Caco-2 (cell line): ENCODE results near the gene TFPI. TPM values are rescaled to one million over a fixed set of nuclear protein-coding genes. Genes with fewer than 3 reads are reported as not detected.

ENCODE experiments used
- Bru-seq: library from RNA; stranded (reverse); fragments of 400-500 nt; gene quantifications from one replicate; lab custom pipeline; 2021; lab: Mats Ljungman, UMichigan
- BruChase-seq, 2 experiments: library from RNA; stranded (reverse); fragments of 400-500 nt; gene quantifications; one replicate each; lab custom pipeline; 2021; lab: Mats Ljungman, UMichigan
- BruUV-seq: library from RNA; stranded (reverse); fragments of 400-500 nt; replicated peaks from 2 replicates; lab custom pipeline; 2021; lab: Mats Ljungman, UMichigan
- CTCF ChIA-PET: fragments of 300-600 bp; sonication (Branson Sonifier 250); formaldehyde crosslinking; loops from one replicate; lab custom pipeline; 2022; ENCODE audit warnings: antibody characterized with exemption; lab: Charles Lee
- POLR2A ChIA-PET: fragments of 300-600 bp; sonication (Branson Sonifier 250); formaldehyde crosslinking; loops from one replicate; lab custom pipeline; 2022; ENCODE audit warnings: antibody characterized with exemption; lab: Charles Lee
- DNase-seq, 2 experiments: peaks; one replicate each; pipeline versions ENCODE4 v3.0.0 to v3.0.0-alpha.2; 2020 to 2022
- H3K27me3 ChIP-seq: replicated peaks from 2 replicates; pipeline ENCODE4 v1.6.0; 2011; ENCODE audit warnings: low read length; ENCODE audit not compliant: control insufficient read depth, insufficient read depth
- H3K36me3 ChIP-seq: 2 replicates; pipeline ENCODE4 v1.5.1; 2011; ENCODE audit warnings: low read length; ENCODE audit not compliant: control insufficient read depth, insufficient read depth
- H3K4me1 ChIP-seq: fragments of 250-450 bp; sonication (Bioruptor Pico); 2 replicates; pipeline ENCODE4 v1.5.1; 2020; ENCODE audit warnings: mild to moderate bottlenecking
- H3K4me3 ChIP-seq: 2 replicates; pipeline ENCODE4 v1.5.1; 2011; ENCODE audit warnings: low read depth, mild to moderate bottlenecking, control low read depth, low read length
- H3K9me3 ChIP-seq: fragments of 250-450 bp; sonication (Bioruptor Pico); 2 replicates; pipeline ENCODE4 v1.5.1; 2020; ENCODE audit warnings: mild to moderate bottlenecking, moderate library complexity
- H3K27ac Mint-ChIP-seq: one replicate; pipeline ENCODE4 v1.8.0; 2022; ENCODE audit warnings: mixed read lengths; ENCODE audit not compliant: unreplicated experiment
- H3K27me3 Mint-ChIP-seq: one replicate; pipeline ENCODE4 v1.8.0; 2022; ENCODE audit warnings: mixed read lengths; ENCODE audit not compliant: insufficient read depth, unreplicated experiment
- H3K36me3 Mint-ChIP-seq: one replicate; pipeline ENCODE4 v1.8.0; 2022; ENCODE audit warnings: mild to moderate bottlenecking, mixed read lengths; ENCODE audit not compliant: insufficient read depth, unreplicated experiment
- H3K4me1 Mint-ChIP-seq: one replicate; pipeline ENCODE4 v1.8.0; 2022; ENCODE audit warnings: low read depth, mixed read lengths; ENCODE audit not compliant: unreplicated experiment
- H3K4me3 Mint-ChIP-seq: one replicate; pipeline ENCODE4 v1.8.0; 2022; ENCODE audit warnings: mild to moderate bottlenecking, moderate library complexity, mixed read lengths; ENCODE audit not compliant: unreplicated experiment
- H3K9me3 Mint-ChIP-seq: one replicate; pipeline ENCODE4 v1.8.0; 2022; ENCODE audit warnings: mixed read lengths; ENCODE audit not compliant: unreplicated experiment
- CTCF ChIP-seq, 2 experiments: fragments of 200-600 bp in 1 of 2; IDR thresholded peaks; 1 replicate in 1 of 2; 2 replicates in 1 of 2; pipeline versions ENCODE4 v1.5.1 to v1.8.0; 2011 to 2022; ENCODE audit warnings: antibody characterized with exemption in 1 of 2, control low read depth in 1 of 2, inconsistent platforms in 1 of 2, low read depth in 1 of 2, low read length in 1 of 2, mild to moderate bottlenecking in 1 of 2, moderate library complexity in 1 of 2; ENCODE audit not compliant: insufficient read depth in 1 of 2, severe bottlenecking in 1 of 2, unreplicated experiment in 1 of 2
- intact Hi-C: fragments of 100-400 bp; cut with micrococcal nuclease; formaldehyde crosslinking; loops from one replicate; pipeline ENCODE4 v1.10.0; 2022; ENCODE audit not compliant: unreplicated experiment
- long read RNA-seq: library from polyadenylated mRNA; stranded (forward); transcript quantifications from one replicate; pipeline ENCODE4 v2.0.0, GENCODE V29; 2022
- total RNA-seq: library from RNA; stranded (reverse); gene quantifications from 2 replicates; pipeline ENCODE4 v1.2.3, GENCODE V29; 2022

TFPI gene
- total RNA-seq (31.0 and 40.2 TPM in 2 replicates), Bru-seq, nascent RNA (percentile 53 among the genes with signal in this experiment), BruChase-seq, experiment 1, labeled RNA remaining after a 2-hour chase (percentile 50 among the genes with signal in this experiment), BruChase-seq, experiment 2, labeled RNA remaining after a 6-hour chase (percentile 61 among the genes with signal in this experiment)
- long read RNA-seq, transcript TFPI-203 (8 exons, 3,649 nt) = major isoform, 54 of 71 reads
- long read RNA-seq, partial matches to known transcripts = 11 of 71 reads
- long read RNA-seq, other reads (novel, unspliced or antisense) = 2 of 71 reads

GRCh38 chr2:187554011-187554703 lies at the start of gene TFPI:
TFPI (minus strand) TSS chr2:187554435; CDS start chr2:187503768, 50,667 bp downstream.
- Mint-ChIP-seq H3K4me1 (peaks cover 16% of the 10 kb centered on the region), H3K27ac (peak within 1 kb of the TSS; percentile 69), H3K36me3 (no peaks in the 10 kb centered on the region), H3K9me3 (no peaks in the 10 kb centered on the region), H3K27me3 (no peaks in the 10 kb centered on the region), H3K4me3 (peak within 1 kb of the TSS; percentile 63)
- ChIA-PET CTCF (no interaction called here), POLR2A (no interaction called here)
- no peaks in the 10 kb centered on the region for H3K27me3 ChIP-seq
- no peaks in the 10 kb centered on the region for H3K36me3 ChIP-seq
- TF ChIP-seq CTCF (IDR thresholded peaks at IDR 0.05; ENCODE audit: insufficient read depth in 1 of 2, low read depth in 1 of 2, low read length in 1 of 2, severe bottlenecking in 1 of 2, unreplicated experiment in 1 of 2) = no peak
- DNase-seq = no peak
- intact Hi-C loops = no loop called here
- H3K4me3 ChIP-seq = peak within 1 kb of the TSS; percentile 6
- 0 out of 2 replicates have a peak, but pooled peaks cover 8% of the 10 kb centered on the region for H3K4me1 ChIP-seq
- H3K9me3 ChIP-seq = no peaks in the 10 kb centered on the region
- BruUV-seq = TSS peak; percentile 24

- H3K9me3 Mint-ChIP-seq = no peaks in the 10 kb centered on the region
- H3K4me1 Mint-ChIP-seq = no peaks in the 10 kb centered on the region
- DNase-seq = no peak
- H3K27me3 Mint-ChIP-seq = no peaks in the 10 kb centered on the region
- no peaks in the 10 kb centered on the region for H3K36me3 Mint-ChIP-seq
- H3K27ac Mint-ChIP-seq = no peak overlapping the region
- ChIA-PET POLR2A (no interaction called here), CTCF (no interaction called here)
- no peak overlapping the region for H3K4me3 ChIP-seq
- no peaks in the 10 kb centered on the region for H3K4me1 ChIP-seq
- no peaks in the 10 kb centered on the region for H3K9me3 ChIP-seq
- H3K27me3 ChIP-seq = no peaks in the 10 kb centered on the region
- intact Hi-C loops = no loop called here
- no peaks in the 10 kb centered on the region for H3K36me3 ChIP-seq
- H3K4me3 Mint-ChIP-seq = no peak overlapping the region
- no peak for TF ChIP-seq CTCF (IDR thresholded peaks at IDR 0.05; ENCODE audit: insufficient read depth in 1 of 2, low read depth in 1 of 2, low read length in 1 of 2, severe bottlenecking in 1 of 2, unreplicated experiment in 1 of 2)
- no TSS peak for BruUV-seq
Measured at GRCh38 chr2:187594801-187595200, 40.6 kb upstream of the TFPI start.

- Histone ChIP-seq H3K27me3 (no peaks in the 10 kb centered on the region), H3K9me3 (no peaks in the 10 kb centered on the region), H3K4me1 (no peaks in the 10 kb centered on the region), H3K4me3 (no peak overlapping the region), H3K36me3 (no peaks in the 10 kb centered on the region)
- TF ChIP-seq CTCF (IDR thresholded peaks at IDR 0.05; ENCODE audit: insufficient read depth in 1 of 2, low read depth in 1 of 2, low read length in 1 of 2, severe bottlenecking in 1 of 2, unreplicated experiment in 1 of 2) = no peak
- ChIA-PET CTCF (no interaction called here), POLR2A (no interaction called here)
- BruUV-seq = no TSS peak
- no peaks in the 10 kb centered on the region for H3K27me3 Mint-ChIP-seq
- no peak overlapping the region for H3K4me3 Mint-ChIP-seq
- no peaks in the 10 kb centered on the region for H3K4me1 Mint-ChIP-seq
- no peak for DNase-seq
- no peaks in the 10 kb centered on the region for H3K9me3 Mint-ChIP-seq
- no peaks in the 10 kb centered on the region for H3K36me3 Mint-ChIP-seq
- intact Hi-C loops = no loop called here
- H3K27ac Mint-ChIP-seq = no peak overlapping the region
Measured at GRCh38 chr2:187593697-187594096, 39.5 kb upstream of the TFPI start.
